MM.1S (cell line): ENCODE measurements around the gene APLP2.
A peak's percentile ranks its signal among the peaks of the same experiment; 100 is the strongest.

Experiments
- DNase-seq: peaks from one replicate; pipeline ENCODE4 v3.0.0-alpha.2; 2015
- H2AFZ ChIP-seq: fragments of 300-600 bp; sonication (generic); 2 replicates; pipeline ENCODE4 v1.6.0; 2016; ENCODE audit warnings: antibody characterized with exemption, low read length
- H3F3A ChIP-seq: fragments of 300-600 bp; sonication (generic); 2 replicates; pipeline ENCODE4 v1.6.1; 2016; ENCODE audit warnings: mild to moderate bottlenecking, antibody characterized with exemption, low read length, moderate library complexity, mixed read lengths; ENCODE audit not compliant: insufficient read depth
- H3K27ac ChIP-seq: fragments of 300-600 bp; sonication (generic); 2 replicates; pipeline ENCODE4 v1.5.1; 2016; ENCODE audit warnings: mild to moderate bottlenecking, low read length
- H3K27me3 ChIP-seq: fragments of 300-600 bp; sonication (generic); replicated peaks from 2 replicates; pipeline ENCODE4 v1.6.0; 2016; ENCODE audit warnings: low read length; ENCODE audit not compliant: insufficient read depth
- H3K36me3 ChIP-seq: fragments of 300-600 bp; sonication (generic); replicated peaks from 2 replicates; pipeline ENCODE4 v1.6.1; 2016; ENCODE audit warnings: mild to moderate bottlenecking, low read length, mixed read lengths; ENCODE audit not compliant: insufficient read depth
- H3K4me1 ChIP-seq: fragments of 300-600 bp; sonication (generic); 2 replicates; pipeline ENCODE4 v1.6.1; 2016; ENCODE audit warnings: low read length, mixed read lengths
- H3K4me2 ChIP-seq: fragments of 300-600 bp; sonication (generic); 2 replicates; pipeline ENCODE4 v1.6.0; 2016; ENCODE audit warnings: low read depth, low read length
- H3K4me3 ChIP-seq: fragments of 300-600 bp; sonication (generic); 2 replicates; pipeline ENCODE4 v1.5.1; 2016; ENCODE audit warnings: low read length, mixed read lengths
- H3K79me2 ChIP-seq: fragments of 300-600 bp; sonication (generic); 2 replicates; pipeline ENCODE4 v1.6.1; 2016; ENCODE audit warnings: mixed run types, low read length, mixed read lengths
- H3K9ac ChIP-seq: fragments of 300-600 bp; sonication (generic); 2 replicates; pipeline ENCODE4 v1.6.1; 2016; ENCODE audit warnings: low read length, mixed read lengths
- H3K9me2 ChIP-seq: fragments of 300-600 bp; sonication (generic); replicated peaks from 2 replicates; pipeline ENCODE4 v1.6.1; 2016; ENCODE audit warnings: mild to moderate bottlenecking, low read length, mixed read lengths; ENCODE audit not compliant: insufficient read depth
- H3K9me3 ChIP-seq: fragments of 300-600 bp; sonication (generic); replicated peaks from 2 replicates; pipeline ENCODE4 v1.6.1; 2016; ENCODE audit warnings: mild to moderate bottlenecking, low read length, mixed read lengths; ENCODE audit not compliant: insufficient read depth
- H4K20me1 ChIP-seq: fragments of 300-600 bp; sonication (generic); 2 replicates; pipeline ENCODE4 v1.6.1; 2016; ENCODE audit warnings: mild to moderate bottlenecking, low read length, moderate library complexity, mixed read lengths; ENCODE audit not compliant: insufficient read depth
- EZH2 ChIP-seq: fragments of 300-600 bp; sonication (generic); optimal IDR thresholded peaks from 2 replicates; pipeline ENCODE3; 2017; ENCODE audit warnings: low read depth, mild to moderate bottlenecking, antibody characterized with exemption, low read length, mixed read lengths
- EZH2phosphoT487 ChIP-seq: fragments of 300-600 bp; sonication (generic); IDR thresholded peaks from 2 replicates; pipeline ENCODE4 v1.6.1; 2018; ENCODE audit warnings: antibody characterized with exemption, low read length
- TF ChIP-seq, protein P1 (sequence below): fragments of 300-600 bp; sonication (generic); IDR thresholded peaks from 2 replicates; pipeline ENCODE4 v1.5.1; 2016; ENCODE audit warnings: antibody characterized with exemption, low read length, mixed read lengths

Gene APLP2

GRCh38 chr11:130181295-130182272 lies 111.9 kb downstream of the APLP2 start:
- Histone ChIP-seq H3K9me2 (no peaks in the 10 kb centered on the region), H3K9ac (peak overlapping the region; percentile 61), H3K4me3 (peak overlapping the region; percentile 45), H3K4me2 (peak overlapping the region; percentile 93), H3K36me3 (no peaks in the 10 kb centered on the region), H4K20me1 (no peaks in the 10 kb centered on the region), H2AFZ (no peak overlapping the region; the same call in 1 of the 2 replicates), H3F3A (peaks cover 51% of the 10 kb centered on the region), H3K27me3 (no peaks in the 10 kb centered on the region), H3K27ac (peak overlapping the region; percentile 95), H3K79me2 (peaks cover 94% of the 10 kb centered on the region), H3K4me1 (peaks cover 53% of the 10 kb centered on the region), H3K9me3 (no peaks in the 10 kb centered on the region)
- TF ChIP-seq, protein P1, sequence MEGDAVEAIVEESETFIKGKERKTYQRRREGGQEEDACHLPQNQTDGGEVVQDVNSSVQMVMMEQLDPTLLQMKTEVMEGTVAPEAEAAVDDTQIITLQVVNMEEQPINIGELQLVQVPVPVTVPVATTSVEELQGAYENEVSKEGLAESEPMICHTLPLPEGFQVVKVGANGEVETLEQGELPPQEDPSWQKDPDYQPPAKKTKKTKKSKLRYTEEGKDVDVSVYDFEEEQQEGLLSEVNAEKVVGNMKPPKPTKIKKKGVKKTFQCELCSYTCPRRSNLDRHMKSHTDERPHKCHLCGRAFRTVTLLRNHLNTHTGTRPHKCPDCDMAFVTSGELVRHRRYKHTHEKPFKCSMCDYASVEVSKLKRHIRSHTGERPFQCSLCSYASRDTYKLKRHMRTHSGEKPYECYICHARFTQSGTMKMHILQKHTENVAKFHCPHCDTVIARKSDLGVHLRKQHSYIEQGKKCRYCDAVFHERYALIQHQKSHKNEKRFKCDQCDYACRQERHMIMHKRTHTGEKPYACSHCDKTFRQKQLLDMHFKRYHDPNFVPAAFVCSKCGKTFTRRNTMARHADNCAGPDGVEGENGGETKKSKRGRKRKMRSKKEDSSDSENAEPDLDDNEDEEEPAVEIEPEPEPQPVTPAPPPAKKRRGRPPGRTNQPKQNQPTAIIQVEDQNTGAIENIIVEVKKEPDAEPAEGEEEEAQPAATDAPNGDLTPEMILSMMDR = no peak
- TF ChIP-seq EZH2 (no peak), EZH2phosphoT487 (no peak)
- DNase-seq = peak; percentile 89

DNA sequence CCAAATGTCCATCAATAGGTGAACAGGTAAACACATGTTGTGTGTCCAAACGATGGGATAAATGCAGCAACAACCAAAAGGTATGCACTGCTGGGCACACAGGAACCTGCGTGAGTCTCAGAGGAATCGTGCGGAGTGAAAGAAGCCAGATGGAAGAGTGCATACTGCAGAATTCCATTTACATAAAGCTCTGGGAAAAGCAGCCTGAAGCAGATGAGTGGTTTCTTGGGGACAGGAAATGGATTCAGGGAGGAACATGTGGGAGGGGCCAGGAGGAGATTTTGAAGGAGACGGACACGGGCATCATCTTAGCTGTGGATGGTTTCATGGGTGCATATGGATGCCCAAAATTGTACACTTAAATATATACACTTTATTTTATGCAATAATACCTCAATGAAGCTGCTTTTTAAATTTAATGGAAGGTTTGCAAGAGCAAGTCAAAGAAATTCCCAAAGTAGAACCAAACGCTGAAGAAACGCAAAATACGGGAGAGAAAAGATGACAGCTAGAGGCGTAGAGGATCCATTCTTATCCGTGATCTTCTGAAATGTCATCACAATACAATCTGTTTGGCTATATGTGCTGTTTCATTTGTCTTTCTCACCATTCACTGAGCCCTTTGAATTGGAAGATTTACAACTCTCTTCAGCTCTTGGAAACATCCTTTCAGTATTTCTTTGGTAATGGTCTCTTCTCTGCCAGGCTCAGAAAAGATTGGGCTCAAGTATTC lies 114.3 kb downstream of the APLP2 start:
- no peak overlapping the region for H3K27ac ChIP-seq
- peaks cover 36% of the 10 kb centered on the region for H3F3A ChIP-seq
- H4K20me1 ChIP-seq = 0 out of 2 replicates have a peak, but pooled peaks cover 3% of the 10 kb centered on the region
- no peaks in the 10 kb centered on the region for H3K27me3 ChIP-seq
- no peak overlapping the region for H3K9ac ChIP-seq
- H3K79me2 ChIP-seq = peaks cover 94% of the 10 kb centered on the region
- no peak overlapping the region for H3K4me3 ChIP-seq
- no peak for DNase-seq
- TF ChIP-seq, protein P1 = no peak
- TF ChIP-seq EZH2 (no peak), EZH2phosphoT487 (no peak)
- H3K9me3 ChIP-seq = no peaks in the 10 kb centered on the region
- no peak overlapping the region for H3K4me2 ChIP-seq
- H3K9me2 ChIP-seq = no peaks in the 10 kb centered on the region
- H2AFZ ChIP-seq = no peak overlapping the region
- H3K4me1 ChIP-seq = peaks cover 31% of the 10 kb centered on the region
- H3K36me3 ChIP-seq = no peaks in the 10 kb centered on the region

DNA sequence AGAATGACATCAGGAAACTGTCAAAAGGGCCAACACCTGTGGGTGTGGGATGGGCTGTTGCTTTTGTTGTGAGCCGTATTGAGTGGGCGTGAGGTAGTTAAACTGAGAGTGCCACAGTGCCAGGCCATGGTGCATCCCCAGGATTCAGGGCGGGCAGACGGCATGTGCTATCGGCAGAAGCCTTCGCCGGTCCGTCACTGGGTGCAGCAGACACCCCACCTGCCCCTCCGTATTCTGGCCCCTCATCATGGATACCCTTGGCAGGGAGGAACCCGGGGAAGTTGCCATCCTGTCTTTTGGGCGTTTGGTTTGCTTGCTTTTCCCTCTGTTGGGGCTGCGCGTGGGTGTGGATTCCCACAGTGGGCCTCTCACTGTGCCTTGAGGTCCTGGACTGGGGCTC lies 117.4 kb downstream of the APLP2 start:
- H4K20me1 ChIP-seq = 0 out of 2 replicates have a peak, but pooled peaks cover 3% of the 10 kb centered on the region
- H3F3A ChIP-seq = peaks cover 5% of the 10 kb centered on the region
- no peak overlapping the region for H3K4me3 ChIP-seq
- DNase-seq = no peak
- H2AFZ ChIP-seq = no peak overlapping the region
- H3K79me2 ChIP-seq = peaks cover 87% of the 10 kb centered on the region
- H3K9me2 ChIP-seq = no peaks in the 10 kb centered on the region
- H3K9ac ChIP-seq = no peak overlapping the region
- no peak overlapping the region for H3K4me2 ChIP-seq
- H3K4me1 ChIP-seq = peaks cover 3% of the 10 kb centered on the region; the same call in 1 of the 2 replicates
- no peak overlapping the region for H3K27ac ChIP-seq
- no peak for TF ChIP-seq EZH2phosphoT487
- no peak for TF ChIP-seq EZH2
- TF ChIP-seq, protein P1 = no peak
- no peaks in the 10 kb centered on the region for H3K9me3 ChIP-seq
- H3K36me3 ChIP-seq = no peaks in the 10 kb centered on the region
- no peaks in the 10 kb centered on the region for H3K27me3 ChIP-seq
